GM12872 (cell line): Measurements from ENCODE around the gene PRELP.

ENCODE experiments used
- CTCF ChIP-seq: IDR thresholded peaks from 3 replicates; pipeline ENCODE4 v1.5.1; 2011; ENCODE audit warnings: low read depth, mild to moderate bottlenecking, low read length, moderate library complexity; ENCODE audit not compliant: insufficient read depth

Gene PRELP

GRCh38 chr1:203455706-203456105 is 19.9 kb upstream of the PRELP start:
- TF ChIP-seq CTCF, result no peak

GRCh38 chr1:203456577-203456976 is 19.0 kb upstream of the PRELP start:
- no peak for TF ChIP-seq CTCF

GRCh38 chr1:203458078-203458477 is 17.5 kb upstream of the PRELP start:
- TF ChIP-seq CTCF, result no peak

GRCh38 chr1:203459671-203460201 is 15.9 kb upstream of the PRELP start:
- no peak for TF ChIP-seq CTCF

- TF ChIP-seq CTCF, result no peak
Observed at GRCh38 chr1:203461717-203462116, 13.9 kb upstream of the PRELP start.

- TF ChIP-seq CTCF, result no peak
Observed at GRCh38 chr1:203462143-203462542, 13.5 kb upstream of the PRELP start.

- TF ChIP-seq CTCF, result no peak
Observed at GRCh38 chr1:203462878-203463277, 12.7 kb upstream of the PRELP start.
